ENCODE measurements around the gene ASIC4. TPM values are rescaled to one million over a fixed set of nuclear protein-coding genes. Genes with fewer than 3 reads are reported as not detected.

The ASIC4 gene
- polyA plus RNA-seq, 1 experiment: not detected

- no peaks in the 10 kb centered on the region; the same call in 1 of the 2 replicates for H3K9me3 ChIP-seq (ENCODE audit: control insufficient read depth, insufficient read depth, low read length)
- ChIA-PET CTCF (interaction anchor here (0.8 to 5.5 kb wide), 3 partner anchors 17 to 51 kb away, joined by 5 to 69 read pairs (median 32); no protein-coding TSS in a partner anchor), POLR2A (interaction anchor here (0.6 kb wide), 1 partner anchor 18 kb away, joined by 7 read pairs; no protein-coding TSS in a partner anchor)
- DNase-seq (ENCODE audit: low read depth, low spot score): no peak
- no peaks in the 10 kb centered on the region for H3K27me3 ChIP-seq (ENCODE audit: control insufficient read depth, insufficient read depth, low read length)
- no peak overlapping the region for H3K27ac ChIP-seq (ENCODE audit: low read depth, low read length)
- H3K4me3 ChIP-seq (ENCODE audit: low read depth, low read length): no peak overlapping the region
- no peak for TF ChIP-seq CTCF (IDR thresholded peaks at IDR 0.05; ENCODE audit: low read depth, low read length)
Measured at GRCh38 chr2:219478916-219479315, 35.4 kb upstream of the ASIC4 start.

GRCh38 chr2:219480004-219480403 lies 34.3 kb upstream of the ASIC4 start:
- no peaks in the 10 kb centered on the region for H3K27me3 ChIP-seq (ENCODE audit: control insufficient read depth, insufficient read depth, low read length)
- no peak overlapping the region for H3K27ac ChIP-seq (ENCODE audit: low read depth, low read length)
- TF ChIP-seq CTCF (IDR thresholded peaks at IDR 0.05; ENCODE audit: low read depth, low read length): no peak
- H3K9me3 ChIP-seq (ENCODE audit: control insufficient read depth, insufficient read depth, low read length): no peaks in the 10 kb centered on the region; the same call in 1 of the 2 replicates
- CTCF ChIA-PET: no interaction called here
- DNase-seq (ENCODE audit: low read depth, low spot score): no peak
- POLR2A ChIA-PET: no interaction called here
- H3K4me3 ChIP-seq (ENCODE audit: low read depth, low read length): no peak overlapping the region

GRCh38 chr2:219482674-219483405 lies 31.4 kb upstream of the ASIC4 start:
- no peak for TF ChIP-seq CTCF (IDR thresholded peaks at IDR 0.05; ENCODE audit: low read depth, low read length)
- Histone ChIP-seq H3K4me3 (ENCODE audit: low read depth, low read length) (no peak overlapping the region), H3K27ac (ENCODE audit: low read depth, low read length) (no peak overlapping the region), H3K27me3 (ENCODE audit: control insufficient read depth, insufficient read depth, low read length) (no peaks in the 10 kb centered on the region), H3K9me3 (ENCODE audit: control insufficient read depth, insufficient read depth, low read length) (no peaks in the 10 kb centered on the region; the same call in 1 of the 2 replicates)
- no peak for DNase-seq (ENCODE audit: low read depth, low spot score)
- ChIA-PET CTCF (interaction anchor here (0.6 to 5.1 kb wide), 7 partner anchors 12 to 80 kb away, joined by 3 to 32 read pairs (median 7); a partner anchor contains a TSS), POLR2A (interaction anchor here (0.9 kb wide), 1 partner anchor 13 kb away, joined by 4 read pairs; a partner anchor contains a TSS)

- H3K9me3 ChIP-seq (ENCODE audit: control insufficient read depth, insufficient read depth, low read length): no peaks in the 10 kb centered on the region; the same call in 1 of the 2 replicates
- no peak for TF ChIP-seq CTCF (IDR thresholded peaks at IDR 0.05; ENCODE audit: low read depth, low read length)
- no peak for DNase-seq (ENCODE audit: low read depth, low spot score)
- H3K27ac ChIP-seq (ENCODE audit: low read depth, low read length): no peak overlapping the region
- no peaks in the 10 kb centered on the region for H3K27me3 ChIP-seq (ENCODE audit: control insufficient read depth, insufficient read depth, low read length)
- CTCF ChIA-PET: interaction anchor here (0.6 to 5.1 kb wide), 5 partner anchors 12 to 81 kb away, joined by 3 to 32 read pairs (median 4); a partner anchor contains a TSS
- POLR2A ChIA-PET: interaction anchor here (0.5 kb wide), 1 partner anchor 205 kb away, joined by 4 read pairs; no protein-coding TSS in a partner anchor
- H3K4me3 ChIP-seq (ENCODE audit: low read depth, low read length): no peak overlapping the region
Measured at GRCh38 chr2:219483451-219484342, 30.6 kb upstream of the ASIC4 start.

All from AG04450 (cell line).